NCI-H2081 treated with DMSO at 0.1 percent for 48 hours (cell line): ENCODE measurements around the gene ABCG4.

Source experiments
- DNase-seq: peaks from one replicate; lab custom pipeline; 2025; lab: John Stamatoyannopoulos, UW

ABCG4 gene

DNA sequence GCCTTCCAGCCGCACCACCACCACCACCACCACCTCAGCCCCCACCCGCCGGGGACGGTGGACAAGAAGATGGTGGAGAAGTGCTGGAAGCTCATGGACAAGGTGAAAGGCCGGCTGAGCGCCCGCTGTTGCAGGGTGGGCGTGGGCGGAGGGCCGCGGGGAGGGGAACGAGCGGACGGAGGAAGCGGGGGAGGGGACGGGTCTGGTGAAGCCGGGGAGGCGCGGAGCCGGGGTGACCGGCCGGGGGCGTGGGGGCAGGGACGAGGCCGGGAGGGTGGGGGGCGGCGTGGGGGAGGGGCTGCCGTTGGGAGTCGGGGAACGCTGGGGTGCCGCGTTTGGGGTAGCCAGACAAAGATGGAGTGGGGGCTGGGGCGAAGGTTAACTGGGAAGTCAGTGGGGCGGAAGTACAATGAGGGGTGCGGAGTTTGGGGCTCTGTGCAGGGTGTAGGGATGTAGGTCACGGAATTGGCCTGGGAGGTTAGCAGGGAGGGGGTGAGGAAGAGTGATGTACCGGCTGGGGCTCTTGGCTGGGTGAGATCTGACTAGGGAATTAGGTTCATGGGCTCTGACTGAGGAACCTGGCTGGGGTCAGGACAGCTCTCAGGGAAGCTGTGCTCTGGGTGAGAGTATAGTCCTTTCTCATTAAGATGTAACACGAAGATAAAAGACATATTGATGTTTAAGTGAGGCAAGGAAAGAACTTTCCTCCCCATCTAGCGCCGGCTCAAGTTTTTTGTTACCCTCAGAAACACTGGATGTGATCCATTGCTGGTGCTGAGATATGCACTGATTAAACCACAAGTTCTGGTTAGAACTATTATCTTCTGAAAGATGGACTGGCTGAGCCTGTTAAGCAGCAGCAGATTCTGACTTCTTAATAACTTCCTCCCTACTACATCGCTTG is 57.9 kb downstream of the ABCG4 start:
- DNase-seq, result no peak

- no peak for DNase-seq
These were observed 58.6 kb downstream of the ABCG4 start for GRCh38 chr11:119207415-119207960.

GRCh38 chr11:119209186-119209585 is 60.3 kb downstream of the ABCG4 start:
- DNase-seq, result no peak

- no peak for DNase-seq
These were observed 61.2 kb downstream of the ABCG4 start for GRCh38 chr11:119210050-119210449.
